Measurements from ENCODE around the gene OOSP4A. TPM values are rescaled to one million over a fixed set of nuclear protein-coding genes. Genes with fewer than 3 reads are reported as not detected.

Gene OOSP4A
- total RNA-seq (not detected), polyA plus RNA-seq (not detected)
- long read RNA-seq, donor 1 = 0 reads
- long read RNA-seq, donor 2 = 0 reads
- long read RNA-seq, donor 3 = 0 reads

- H3K9me3 ChIP-seq = no peaks in the 10 kb centered on the region
- intact Hi-C loops (cut with DNase I) = no loop called here
- no peak for ATAC-seq
- WGBS, 4 donors = 84 to 90% (median 88%) methylated on average over 3 of the region's 3 CpGs
- no peaks in the 10 kb centered on the region for H3K27me3 ChIP-seq
- no peak for DNase-seq
- no peak for TF ChIP-seq CTCF (IDR thresholded peaks at IDR 0.05)
- TF ChIP-seq POLR2A (IDR thresholded peaks at IDR 0.05) = no peak
- H3K27ac ChIP-seq = no peak within 1 kb of the TSS
- H3K36me3 ChIP-seq = no peaks in the 10 kb centered on the region
- H3K4me3 ChIP-seq = no peak within 1 kb of the TSS
- H3K4me1 ChIP-seq = peaks cover 0 to 8% (median 0%) of the 10 kb centered on the region in 12 donors
Measured at GRCh38 chr11:59963733-59964132, at the start of gene OOSP4A. OOSP4A (plus strand) TSS chr11:59964033; CDS start chr11:59964033, 0 bp downstream.

- TF ChIP-seq CTCF (IDR thresholded peaks at IDR 0.05) (no peak), POLR2A (IDR thresholded peaks at IDR 0.05) (no peak)
- WGBS, 4 donors = 86 to 94% (median 91%) methylated on average over 2 of the region's 2 CpGs
- intact Hi-C loops (cut with DNase I) = loop anchor here in 5 of 10 donors (5.0 to 10.0 kb wide), 3 partner anchors 94 to 164 kb away; partner anchors contain the start of gene STX3 (in 1 of the 5)
Measured at GRCh38 chr11:59918480-59918879, 45.4 kb upstream of the OOSP4A start.

GRCh38 chr11:59918987-59919589, 44.7 kb upstream of the OOSP4A start:
- Histone ChIP-seq H3K9me3 (peaks cover 0 to 30% (median 21%) of the 10 kb centered on the region in 12 donors), H3K4me3 (no peak overlapping the region), H3K36me3 (no peaks in the 10 kb centered on the region), H3K27me3 (no peaks in the 10 kb centered on the region), H3K4me1 (no peaks in the 10 kb centered on the region), H3K27ac (no peak overlapping the region)
- DNase-seq (no peak), ATAC-seq (no peak)
- TF ChIP-seq CTCF (IDR thresholded peaks at IDR 0.05) (peak in 10 of 12 donors; percentile 8 to 47 (median 37)), POLR2A (IDR thresholded peaks at IDR 0.05) (no peak)
- 46 to 53% (median 50%) methylated on average over 3 of the region's 3 CpGs for WGBS, 4 donors
- intact Hi-C loops (cut with DNase I) = loop anchor here in 5 of 10 donors (5.0 to 10.0 kb wide), 3 partner anchors 94 to 164 kb away; partner anchors contain the start of gene STX3 (in 1 of the 5)

More at GRCh38 chr11:59918480-59918879, 45.4 kb upstream of the OOSP4A start:
- no peaks in the 10 kb centered on the region for H3K27me3 ChIP-seq
- peaks cover 0 to 24% (median 15%) of the 10 kb centered on the region in 12 donors for H3K9me3 ChIP-seq
- no peak overlapping the region for H3K27ac ChIP-seq
- ATAC-seq (no peak), DNase-seq (no peak)
- no peaks in the 10 kb centered on the region for H3K4me1 ChIP-seq
- H3K4me3 ChIP-seq = no peak overlapping the region
- no peaks in the 10 kb centered on the region for H3K36me3 ChIP-seq

GRCh38 chr11:59923813-59924212, 40.0 kb upstream of the OOSP4A start:
- TF ChIP-seq CTCF (IDR thresholded peaks at IDR 0.05) (no peak), POLR2A (IDR thresholded peaks at IDR 0.05) (no peak)
- WGBS, 4 donors = 93 to 96% (median 95%) methylated on average over 6 of the region's 6 CpGs
- Histone ChIP-seq H3K9me3 (peaks cover 0 to 62% (median 39%) of the 10 kb centered on the region in 12 donors), H3K4me1 (no peaks in the 10 kb centered on the region), H3K27me3 (no peaks in the 10 kb centered on the region), H3K27ac (no peak overlapping the region), H3K36me3 (no peaks in the 10 kb centered on the region), H3K4me3 (no peak overlapping the region)
- no peak for DNase-seq
- no peak for ATAC-seq
- intact Hi-C loops (cut with DNase I) = no loop called here
